Stimulated activated CD4-positive, alpha-beta T cell treated with anti-CD3 and anti-CD28 coated beads, TNF-alpha, amount 100 ng/mL, for 24 hours (primary cell): ENCODE data around the gene PC.

ENCODE experiments used
- DNase-seq, 3 experiments: peaks; one replicate each; pipeline ENCODE4 v3.0.0-alpha.2; 2020; ENCODE audit warnings: low read depth in 3 of 3

PC gene

GRCh38 chr11:66884443-66884842 is 73.7 kb downstream of the PC start:
- DNase-seq = no peak

- DNase-seq = peak; percentile 26 to 67 (median 36)
These were observed 74.9 kb downstream of the PC start for GRCh38 chr11:66883016-66883965.

- no peak for DNase-seq
These were observed 75.6 kb downstream of the PC start for GRCh38 chr11:66882561-66883015.

GRCh38 chr11:66881927-66882452 is 76.2 kb downstream of the PC start:
- no peak for DNase-seq

GRCh38 chr11:66881451-66881835 is 76.7 kb downstream of the PC start:
- no peak for DNase-seq

- DNase-seq = no peak
These were observed 77.4 kb downstream of the PC start for GRCh38 chr11:66880496-66881450.

- no peak for DNase-seq
These were observed 78.2 kb downstream of the PC start for GRCh38 chr11:66879999-66880398.

GRCh38 chr11:66879583-66879982 is 78.6 kb downstream of the PC start:
- no peak for DNase-seq

GRCh38 chr11:66879000-66879399 is 79.2 kb downstream of the PC start:
- no peak for DNase-seq

GRCh38 chr11:66878474-66878873 is 79.7 kb downstream of the PC start:
- DNase-seq = no peak

- no peak for DNase-seq
These were observed 80.4 kb downstream of the PC start for GRCh38 chr11:66877588-66878385.

GRCh38 chr11:66875378-66875777 is 82.8 kb downstream of the PC start:
- DNase-seq = no peak

- DNase-seq = no peak
These were observed 84.0 kb downstream of the PC start for GRCh38 chr11:66874232-66874631.

GRCh38 chr11:66871521-66871901 is 86.7 kb downstream of the PC start:
- DNase-seq = no peak

GRCh38 chr11:66870616-66871520 is 87.3 kb downstream of the PC start:
- DNase-seq = no peak

GRCh38 chr11:66870131-66870530 is 88.1 kb downstream of the PC start:
- DNase-seq = no peak

- no peak for DNase-seq
These were observed 88.7 kb downstream of the PC start for GRCh38 chr11:66869567-66869870.

GRCh38 chr11:66868726-66869566 is 89.2 kb downstream of the PC start:
- DNase-seq = peak; percentile 61 to 82 (median 65)

GRCh38 chr11:66868082-66868725 is 90.0 kb downstream of the PC start:
- no peak for DNase-seq
